Mesothelial cell of epicardium (in vitro differentiated cells): ENCODE data around the gene ATG13. TPM values are rescaled to one million over a fixed set of nuclear protein-coding genes. Genes with fewer than 3 reads are reported as not detected.
"Not testable (repeated sequence)": the region's sequence is repeated elsewhere in the genome, so short reads cannot be mapped to it uniquely, and the experiment has no call there.

ENCODE experiments used
- DNase-seq, 2 experiments: peaks; one replicate each; pipeline ENCODE4 v3.0.0; 2021; ENCODE audit warnings: low spot score in 2 of 2; ENCODE audit not compliant: unreplicated experiment in 2 of 2
- H3K27ac Mint-ChIP-seq: 2 replicates; pipeline ENCODE4 v1.8.0; 2021; ENCODE audit warnings: mixed read lengths
- H3K27me3 Mint-ChIP-seq: 2 replicates; pipeline ENCODE4 v1.8.0; 2021; ENCODE audit warnings: low read depth, mixed read lengths
- H3K36me3 Mint-ChIP-seq: 2 replicates; pipeline ENCODE4 v1.8.0; 2021; ENCODE audit warnings: mixed read lengths
- H3K4me1 Mint-ChIP-seq: 2 replicates; pipeline ENCODE4 v1.8.0; 2021; ENCODE audit warnings: mixed read lengths
- H3K4me3 Mint-ChIP-seq: 2 replicates; pipeline ENCODE4 v1.8.0; 2021; ENCODE audit warnings: mild to moderate bottlenecking, moderate library complexity, mixed read lengths
- H3K9me3 Mint-ChIP-seq: 2 replicates; pipeline ENCODE4 v1.8.0; 2021; ENCODE audit warnings: mixed read lengths
- CTCF ChIP-seq: fragments of 200-600 bp; sonication (generic); IDR thresholded peaks from one replicate; pipeline ENCODE4 v1.5.0; 2021; ENCODE audit warnings: antibody characterized with exemption; ENCODE audit not compliant: unreplicated experiment
- total RNA-seq: library from RNA; stranded (reverse); gene quantifications from 3 replicates; pipeline ENCODE4 v1.2.1, GENCODE V29; 2021

ATG13 gene
- total RNA-seq, 1 donor from 2014 or later = 67.8 TPM

- no peak overlapping the region for H3K4me3 Mint-ChIP-seq
- peaks cover 52% of the 10 kb centered on the region for H3K36me3 Mint-ChIP-seq
- TF ChIP-seq CTCF = no peak
- H3K4me1 Mint-ChIP-seq = peaks cover 22% of the 10 kb centered on the region
- no peaks in the 10 kb centered on the region for H3K27me3 Mint-ChIP-seq
- H3K27ac Mint-ChIP-seq = peak overlapping the region; percentile 76
- DNase-seq = no peak
- no peaks in the 10 kb centered on the region for H3K9me3 Mint-ChIP-seq
These were observed 49.7 kb downstream of the ATG13 start for GRCh38 chr11:46667043-46667481.

GRCh38 chr11:46668480-46669085 lies 51.2 kb downstream of the ATG13 start:
- Mint-ChIP-seq H3K27me3 (no peaks in the 10 kb centered on the region), H3K27ac (no peak overlapping the region), H3K4me1 (peaks cover 22% of the 10 kb centered on the region), H3K36me3 (peaks cover 46% of the 10 kb centered on the region), H3K4me3 (no peak overlapping the region), H3K9me3 (no peaks in the 10 kb centered on the region)
- no peak for TF ChIP-seq CTCF
- DNase-seq = no peak

- H3K4me3 Mint-ChIP-seq = no peak overlapping the region
- no peaks in the 10 kb centered on the region for H3K9me3 Mint-ChIP-seq
- H3K27me3 Mint-ChIP-seq = no peaks in the 10 kb centered on the region
- DNase-seq = no peak
- no peak overlapping the region for H3K27ac Mint-ChIP-seq
- H3K36me3 Mint-ChIP-seq = peaks cover 45% of the 10 kb centered on the region
- no peak for TF ChIP-seq CTCF
- peaks cover 27% of the 10 kb centered on the region for H3K4me1 Mint-ChIP-seq
These were observed 52.4 kb downstream of the ATG13 start for GRCh38 chr11:46669711-46670139.

- not testable (repeated sequence) for H3K27ac Mint-ChIP-seq, H3K27me3 Mint-ChIP-seq, H3K4me3 Mint-ChIP-seq, DNase-seq, H3K9me3 Mint-ChIP-seq
- Mint-ChIP-seq H3K36me3 (peaks cover 38% of the 10 kb centered on the region), H3K4me1 (peaks cover 35% of the 10 kb centered on the region)
These were observed 53.2 kb downstream of the ATG13 start for GRCh38 chr11:46670521-46670920.

GRCh38 chr11:46671958-46672315 lies 54.6 kb downstream of the ATG13 start:
- Mint-ChIP-seq H3K4me3 (no peak overlapping the region), H3K9me3 (no peaks in the 10 kb centered on the region), H3K36me3 (peaks cover 32% of the 10 kb centered on the region), H3K27ac (no peak overlapping the region), H3K4me1 (peaks cover 30% of the 10 kb centered on the region), H3K27me3 (no peaks in the 10 kb centered on the region)
- no peak for TF ChIP-seq CTCF
- DNase-seq = no peak

- no peak for TF ChIP-seq CTCF
- Mint-ChIP-seq H3K9me3 (no peaks in the 10 kb centered on the region), H3K27ac (no peak overlapping the region), H3K4me3 (no peak overlapping the region), H3K36me3 (peaks cover 34% of the 10 kb centered on the region), H3K4me1 (peaks cover 25% of the 10 kb centered on the region), H3K27me3 (no peaks in the 10 kb centered on the region)
- no peak for DNase-seq
These were observed 55.1 kb downstream of the ATG13 start for GRCh38 chr11:46672381-46672839.
